RWPE1 (cell line): ENCODE results near the gene TMF1.
A peak's percentile ranks its signal among the peaks of the same experiment; 100 is the strongest.

Source experiments
- CTCF ChIA-PET: fragments of 350-600 bp; sonication (Branson Sonifier 250); formaldehyde crosslinking; extraction: SDS; loops from one replicate; lab custom pipeline; 2021; lab: Yijun Ruan, JAX
- POLR2A ChIA-PET: fragments of 400-600 bp; formaldehyde crosslinking; extraction: SDS; loops from one replicate; lab custom pipeline; 2020; ENCODE audit warnings: antibody characterized with exemption; ENCODE audit not compliant: low non-redundant PET; lab: Yijun Ruan, JAX
- DNase-seq: peaks from one replicate; pipeline ENCODE4 v3.0.0; 2012; ENCODE audit warnings: low spot score
- H3K27ac ChIP-seq: fragments of 450-650 bp; 2 replicates; pipeline ENCODE4 v1.5.1; 2017
- CTCF ChIP-seq: fragments of 450-650 bp; conservative IDR thresholded peaks from 2 replicates; pipeline ENCODE4 v1.5.1; 2017; ENCODE audit warnings: low read depth, mild to moderate bottlenecking

The TMF1 gene

GRCh38 chr3:68985146-68985790, 66.9 kb downstream of the TMF1 start:
- POLR2A ChIA-PET, result no interaction called here
- CTCF ChIA-PET, result no interaction called here
- TF ChIP-seq CTCF, result no peak
- no peak for DNase-seq
- H3K27ac ChIP-seq, result no peak overlapping the region

GRCh38 chr3:68984011-68984530, 68.1 kb downstream of the TMF1 start:
- CTCF ChIA-PET, result no interaction called here
- no peak for TF ChIP-seq CTCF
- DNase-seq, result no peak
- POLR2A ChIA-PET, result no interaction called here
- H3K27ac ChIP-seq, result no peak overlapping the region

GRCh38 chr3:68977486-68978167, 74.5 kb downstream of the TMF1 start:
- H3K27ac ChIP-seq, result no peak overlapping the region
- TF ChIP-seq CTCF, result no peak
- POLR2A ChIA-PET, result no interaction called here
- no peak for DNase-seq
- CTCF ChIA-PET, result no interaction called here

GRCh38 chr3:68974711-68975110, 77.4 kb downstream of the TMF1 start:
- ChIA-PET POLR2A (no interaction called here), CTCF (no interaction called here)
- no peak for DNase-seq
- TF ChIP-seq CTCF, result no peak
- no peak overlapping the region for H3K27ac ChIP-seq

- H3K27ac ChIP-seq, result no peak overlapping the region
- TF ChIP-seq CTCF, result no peak
- POLR2A ChIA-PET, result no interaction called here
- DNase-seq, result no peak
- CTCF ChIA-PET, result interaction anchor here (0.6 kb wide), 1 partner anchor 569 kb away, joined by 5 read pairs; no protein-coding TSS in a partner anchor
These were observed 78.5 kb downstream of the TMF1 start for GRCh38 chr3:68973639-68974038.

GRCh38 chr3:68972358-68972979, 79.7 kb downstream of the TMF1 start:
- ChIA-PET CTCF (interaction anchor here (0.7 to 0.8 kb wide), 2 partner anchors 452 to 1230 kb away, joined by 3 to 5 read pairs; no protein-coding TSS in a partner anchor), POLR2A (no interaction called here)
- TF ChIP-seq CTCF, result peak; percentile 57
- DNase-seq, result peak; percentile 30
- no peak overlapping the region for H3K27ac ChIP-seq
